ENCODE measurements around the gene SAMM50.

The SAMM50 gene

DNA sequence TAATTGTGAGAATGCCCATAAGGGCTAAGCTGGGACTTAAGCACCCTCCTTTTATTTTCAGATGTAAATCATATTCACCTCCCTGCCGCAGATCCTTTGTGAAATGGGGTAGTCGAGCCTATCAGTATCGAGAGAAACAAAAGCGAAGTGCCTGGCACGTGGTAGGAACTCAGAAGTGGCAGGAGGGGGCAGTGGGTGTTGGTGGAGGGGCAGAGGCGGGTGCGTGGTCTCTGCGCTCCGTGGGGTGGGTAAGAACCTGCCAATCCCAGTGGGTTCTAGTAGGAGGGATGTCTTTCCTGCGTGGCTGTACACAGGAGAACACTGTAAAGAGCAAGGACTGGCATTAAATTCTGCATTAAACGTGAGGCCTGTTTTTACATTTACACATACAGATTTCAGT lies 47.1 kb downstream of the SAMM50 start:
- DNase-seq, result no peak
- Histone ChIP-seq H3K27ac (ENCODE audit: low read length, poor library complexity, severe bottlenecking) (no peak overlapping the region), H4K8ac (ENCODE audit: low read length) (no peak overlapping the region), H3K27me3 (ENCODE audit: control insufficient read depth in 1 of 2, insufficient read depth in 1 of 2, low read length in 2 of 2) (no peaks in the 10 kb centered on the region), H4K91ac (ENCODE audit: low read length) (no peak overlapping the region), H3K4ac (ENCODE audit: low read depth in 1 of 2, low read length in 2 of 2) (no peak overlapping the region), H2AFZ (ENCODE audit: low read depth, low read length) (no peak overlapping the region), H3K23ac (ENCODE audit: low read length in 2 of 2) (no peak overlapping the region), H3K18ac (ENCODE audit: low read depth in 1 of 2, low read length in 2 of 2) (no peak overlapping the region), H3K4me3 (ENCODE audit: insufficient read depth in 1 of 2, low read depth in 1 of 2, low read length in 2 of 2) (no peak overlapping the region), H3K36me3 (ENCODE audit: control insufficient read depth in 1 of 2, insufficient read depth in 2 of 2, low read depth in 1 of 2, low read length in 2 of 2) (peaks cover 30 to 43% of the 10 kb centered on the region in 2 experiments), H2BK15ac (ENCODE audit: low read depth, poor library complexity, severe bottlenecking) (no peak overlapping the region), H3K4me1 (ENCODE audit: control insufficient read depth, insufficient read depth, low read depth, low read length) (no peaks in the 10 kb centered on the region), H3K79me1 (replicated peaks; ENCODE audit: low read length, poor library complexity, severe bottlenecking) (peaks cover 5% of the 10 kb centered on the region), H2BK5ac (ENCODE audit: low read depth, low read length, poor library complexity, severe bottlenecking) (no peak overlapping the region), H3K4me2 (ENCODE audit: low read length, poor library complexity, severe bottlenecking) (no peak overlapping the region), H3K14ac (ENCODE audit: low read length in 2 of 2) (no peak overlapping the region), H3K9ac (ENCODE audit: low read length) (no peak overlapping the region), H3K9me3 (ENCODE audit: control insufficient read depth, low read length) (no peaks in the 10 kb centered on the region), H2BK12ac (ENCODE audit: low read length in 2 of 2) (no peak overlapping the region), H2AK5ac (ENCODE audit: low read length, severe bottlenecking) (no peak overlapping the region), H2BK120ac (ENCODE audit: low read depth, low read length) (no peak overlapping the region)
- 98% methylated on average over 11 of the region's 11 CpGs for WGBS

DNA sequence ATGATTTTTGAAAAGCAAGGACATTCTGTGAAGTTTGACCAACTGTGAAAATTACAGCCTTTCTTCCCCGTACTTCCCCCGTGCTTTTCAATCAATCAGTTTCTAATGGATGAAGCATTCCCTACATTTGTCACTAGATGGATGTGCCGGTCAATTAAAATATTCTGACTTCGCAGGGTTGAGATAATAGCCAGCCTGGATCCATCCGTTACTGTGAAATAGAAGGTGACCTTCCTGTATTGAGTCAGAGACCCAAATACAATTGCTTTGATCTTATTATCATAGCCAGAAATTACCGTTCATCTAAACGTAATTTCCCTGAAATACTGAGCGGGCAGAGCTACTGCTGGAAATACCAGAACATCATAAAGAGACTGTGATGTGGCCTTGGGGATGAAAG lies 47.8 kb downstream of the SAMM50 start:
- H2BK12ac ChIP-seq (ENCODE audit: low read length in 2 of 2), result no peak overlapping the region

DNA sequence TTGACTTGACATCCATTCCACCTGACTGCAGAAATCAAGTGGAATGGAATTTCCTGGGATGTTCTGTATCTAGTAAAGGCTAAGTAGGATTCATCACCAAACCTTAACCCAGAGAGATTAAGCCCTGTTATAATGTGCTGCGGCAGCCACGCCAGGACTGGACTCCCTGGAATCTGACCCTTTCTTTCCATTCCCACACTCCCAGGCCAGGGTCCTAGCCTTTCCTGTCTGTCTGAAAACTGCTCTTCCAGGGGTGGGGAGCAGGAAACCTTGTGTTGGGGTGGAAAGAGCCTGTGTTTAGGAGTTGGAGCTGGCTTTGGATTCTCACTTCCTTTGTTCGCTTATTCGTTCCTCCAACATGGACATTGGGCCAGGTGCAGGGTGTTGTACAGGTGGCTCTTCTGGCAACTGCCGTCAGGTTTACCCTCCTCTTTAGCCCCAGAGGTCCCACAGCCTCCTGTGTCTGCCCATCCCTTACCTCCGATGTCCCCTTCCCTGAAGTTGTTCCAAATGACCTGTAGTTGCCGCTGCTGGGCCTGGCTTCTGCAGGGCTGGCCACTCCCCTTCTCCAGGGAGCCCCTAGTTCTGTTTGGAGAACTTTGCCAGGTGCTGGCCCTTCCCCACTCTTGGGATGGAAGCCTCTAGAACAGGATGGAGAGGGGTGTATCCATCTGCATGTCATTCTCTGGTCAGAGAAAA lies 48.3 kb downstream of the SAMM50 start:
- H3K27me3 ChIP-seq (ENCODE audit: control insufficient read depth in 1 of 2, insufficient read depth in 1 of 2, low read length in 2 of 2), result no peaks in the 10 kb centered on the region
- H3K9ac ChIP-seq (ENCODE audit: low read length), result no peak overlapping the region
- H3K4ac ChIP-seq (ENCODE audit: low read depth in 1 of 2, low read length in 2 of 2), result no peak overlapping the region
- no peak overlapping the region for H3K27ac ChIP-seq (ENCODE audit: low read length, poor library complexity, severe bottlenecking)
- no peaks in the 10 kb centered on the region for H3K4me1 ChIP-seq (ENCODE audit: control insufficient read depth, insufficient read depth, low read depth, low read length)
- peaks cover 3% of the 10 kb centered on the region for H3K79me1 ChIP-seq (replicated peaks; ENCODE audit: low read length, poor library complexity, severe bottlenecking)
- H2BK5ac ChIP-seq (ENCODE audit: low read depth, low read length, poor library complexity, severe bottlenecking), result no peak overlapping the region
- no peak overlapping the region for H2AFZ ChIP-seq (ENCODE audit: low read depth, low read length)
- H3K9me3 ChIP-seq (ENCODE audit: control insufficient read depth, low read length), result no peaks in the 10 kb centered on the region
- H4K8ac ChIP-seq (ENCODE audit: low read length), result no peak overlapping the region
- no peak overlapping the region for H3K18ac ChIP-seq (ENCODE audit: low read depth in 1 of 2, low read length in 2 of 2)
- H3K4me2 ChIP-seq (ENCODE audit: low read length, poor library complexity, severe bottlenecking), result no peak overlapping the region
- no peak overlapping the region for H4K91ac ChIP-seq (ENCODE audit: low read length)
- no peak overlapping the region for H2AK5ac ChIP-seq (ENCODE audit: low read length, severe bottlenecking)
- no peak overlapping the region for H2BK12ac ChIP-seq (ENCODE audit: low read length in 2 of 2)
- no peak overlapping the region for H3K4me3 ChIP-seq (ENCODE audit: insufficient read depth in 1 of 2, low read depth in 1 of 2, low read length in 2 of 2)
- H2BK15ac ChIP-seq (ENCODE audit: low read depth, poor library complexity, severe bottlenecking), result no peak overlapping the region
- H3K36me3 ChIP-seq (ENCODE audit: control insufficient read depth in 1 of 2, insufficient read depth in 2 of 2, low read depth in 1 of 2, low read length in 2 of 2), result peaks cover 24 to 35% of the 10 kb centered on the region in 2 experiments
- no peak for DNase-seq
- H3K14ac ChIP-seq (ENCODE audit: low read length in 2 of 2), result no peak overlapping the region
- no peak overlapping the region for H3K23ac ChIP-seq (ENCODE audit: low read length in 2 of 2)
- 75% methylated on average over 5 of the region's 7 CpGs for WGBS
- H2BK120ac ChIP-seq (ENCODE audit: low read depth, low read length), result no peak overlapping the region

More for the DNA sequence above, 47.8 kb downstream of the SAMM50 start:
- no peaks in the 10 kb centered on the region for H3K9me3 ChIP-seq (ENCODE audit: control insufficient read depth, low read length)
- no peaks in the 10 kb centered on the region for H3K27me3 ChIP-seq (ENCODE audit: control insufficient read depth in 1 of 2, insufficient read depth in 1 of 2, low read length in 2 of 2)
- H3K36me3 ChIP-seq (ENCODE audit: control insufficient read depth in 1 of 2, insufficient read depth in 2 of 2, low read depth in 1 of 2, low read length in 2 of 2), result peaks cover 27 to 41% of the 10 kb centered on the region in 2 experiments
- H2BK5ac ChIP-seq (ENCODE audit: low read depth, low read length, poor library complexity, severe bottlenecking), result no peak overlapping the region
- 99% methylated on average over 8 of the region's 8 CpGs for WGBS
- H2BK15ac ChIP-seq (ENCODE audit: low read depth, poor library complexity, severe bottlenecking), result no peak overlapping the region
- no peak overlapping the region for H3K18ac ChIP-seq (ENCODE audit: low read depth in 1 of 2, low read length in 2 of 2)
- H3K79me1 ChIP-seq (replicated peaks; ENCODE audit: low read length, poor library complexity, severe bottlenecking), result peaks cover 3% of the 10 kb centered on the region
- no peak overlapping the region for H4K91ac ChIP-seq (ENCODE audit: low read length)
- no peaks in the 10 kb centered on the region for H3K4me1 ChIP-seq (ENCODE audit: control insufficient read depth, insufficient read depth, low read depth, low read length)
- H4K8ac ChIP-seq (ENCODE audit: low read length), result no peak overlapping the region
- H3K4me2 ChIP-seq (ENCODE audit: low read length, poor library complexity, severe bottlenecking), result no peak overlapping the region
- H2BK120ac ChIP-seq (ENCODE audit: low read depth, low read length), result no peak overlapping the region
- no peak overlapping the region for H2AK5ac ChIP-seq (ENCODE audit: low read length, severe bottlenecking)
- H2AFZ ChIP-seq (ENCODE audit: low read depth, low read length), result no peak overlapping the region
- H3K27ac ChIP-seq (ENCODE audit: low read length, poor library complexity, severe bottlenecking), result no peak overlapping the region
- no peak overlapping the region for H3K23ac ChIP-seq (ENCODE audit: low read length in 2 of 2)
- no peak overlapping the region for H3K14ac ChIP-seq (ENCODE audit: low read length in 2 of 2)
- DNase-seq, result no peak
- no peak overlapping the region for H3K4me3 ChIP-seq (ENCODE audit: insufficient read depth in 1 of 2, low read depth in 1 of 2, low read length in 2 of 2)
- H3K9ac ChIP-seq (ENCODE audit: low read length), result no peak overlapping the region
- no peak overlapping the region for H3K4ac ChIP-seq (ENCODE audit: low read depth in 1 of 2, low read length in 2 of 2)

DNA sequence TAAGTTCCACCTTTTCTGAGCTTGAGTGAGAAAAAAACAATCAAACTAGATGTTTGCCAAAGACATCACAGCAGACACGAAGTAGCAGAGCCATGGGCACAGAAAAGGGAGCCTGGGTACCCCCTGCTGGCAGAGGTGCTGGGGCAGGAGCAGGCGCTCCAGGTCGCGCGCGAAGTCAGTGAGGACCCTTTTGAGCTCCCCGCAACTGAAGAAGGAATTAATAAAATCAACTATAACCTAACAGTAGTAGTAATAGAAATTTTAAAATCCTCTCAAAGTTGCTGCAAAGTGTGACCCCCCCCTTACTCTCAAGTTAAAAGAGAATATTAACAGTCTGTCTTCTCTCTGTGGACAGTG lies 48.8 kb downstream of the SAMM50 start:
- Histone ChIP-seq H2BK12ac (ENCODE audit: low read length in 2 of 2) (no peak overlapping the region), H2BK15ac (ENCODE audit: low read depth, poor library complexity, severe bottlenecking) (no peak overlapping the region), H3K14ac (ENCODE audit: low read length in 2 of 2) (no peak overlapping the region), H4K91ac (ENCODE audit: low read length) (no peak overlapping the region), H2BK5ac (ENCODE audit: low read depth, low read length, poor library complexity, severe bottlenecking) (no peak overlapping the region), H3K36me3 (ENCODE audit: control insufficient read depth in 1 of 2, insufficient read depth in 2 of 2, low read depth in 1 of 2, low read length in 2 of 2) (peaks cover 18 to 30% of the 10 kb centered on the region in 2 experiments), H2AK5ac (ENCODE audit: low read length, severe bottlenecking) (no peak overlapping the region), H3K4ac (ENCODE audit: low read depth in 1 of 2, low read length in 2 of 2) (no peak overlapping the region), H3K9ac (ENCODE audit: low read length) (no peak overlapping the region), H2BK120ac (ENCODE audit: low read depth, low read length) (no peak overlapping the region), H3K4me1 (ENCODE audit: control insufficient read depth, insufficient read depth, low read depth, low read length) (no peaks in the 10 kb centered on the region), H3K79me1 (replicated peaks; ENCODE audit: low read length, poor library complexity, severe bottlenecking) (peaks cover 3% of the 10 kb centered on the region), H3K4me3 (ENCODE audit: insufficient read depth in 1 of 2, low read depth in 1 of 2, low read length in 2 of 2) (no peak overlapping the region), H2AFZ (ENCODE audit: low read depth, low read length) (no peak overlapping the region), H3K18ac (ENCODE audit: low read depth in 1 of 2, low read length in 2 of 2) (no peak overlapping the region), H3K27ac (ENCODE audit: low read length, poor library complexity, severe bottlenecking) (no peak overlapping the region), H3K9me3 (ENCODE audit: control insufficient read depth, low read length) (no peaks in the 10 kb centered on the region), H3K4me2 (ENCODE audit: low read length, poor library complexity, severe bottlenecking) (no peak overlapping the region), H4K8ac (ENCODE audit: low read length) (no peak overlapping the region), H3K23ac (ENCODE audit: low read length in 2 of 2) (no peak overlapping the region), H3K27me3 (ENCODE audit: control insufficient read depth in 1 of 2, insufficient read depth in 1 of 2, low read length in 2 of 2) (no peaks in the 10 kb centered on the region)
- WGBS, result 100% methylated on average over 1 of the region's 7 CpGs
- DNase-seq, result no peak

All from mesenchymal stem cell (in vitro differentiated cells and primary cell).